Anterior cingulate cortex (tissue), 58 donors: ENCODE measurements around the gene MED25.

ENCODE experiments used
- DNase-seq, 58 donors: peaks; one replicate each; lab custom pipeline; 2025; lab: John Stamatoyannopoulos, UW

MED25 gene

GRCh38 chr19:49795615-49796014 is 22.5 kb upstream of the MED25 start:
- no peak for DNase-seq

GRCh38 chr19:49798574-49798973 is 19.5 kb upstream of the MED25 start:
- DNase-seq: no peak

- no peak for DNase-seq
These were observed 18.8 kb upstream of the MED25 start for GRCh38 chr19:49799271-49799797.

GRCh38 chr19:49799798-49800376 is 18.2 kb upstream of the MED25 start:
- DNase-seq: no peak

GRCh38 chr19:49800771-49801170 is 17.3 kb upstream of the MED25 start:
- DNase-seq: no peak

GRCh38 chr19:49801401-49801888 is 16.6 kb upstream of the MED25 start:
- no peak for DNase-seq

GRCh38 chr19:49801966-49802661 is 16.0 kb upstream of the MED25 start:
- peak; percentile 49 to 96 (median 85) for DNase-seq

- no peak for DNase-seq
These were observed 15.1 kb upstream of the MED25 start for GRCh38 chr19:49802836-49803528.

GRCh38 chr19:49803529-49803856 is 14.6 kb upstream of the MED25 start:
- DNase-seq: no peak

- no peak for DNase-seq
These were observed 12.1 kb upstream of the MED25 start for GRCh38 chr19:49805822-49806619.

GRCh38 chr19:49806620-49806959 is 11.5 kb upstream of the MED25 start:
- no peak for DNase-seq

GRCh38 chr19:49807058-49807903 is 10.8 kb upstream of the MED25 start:
- no peak for DNase-seq

GRCh38 chr19:49807904-49808675 is 10.0 kb upstream of the MED25 start:
- DNase-seq: no peak

GRCh38 chr19:49808711-49809159 is 9.4 kb upstream of the MED25 start:
- DNase-seq: peak in 57 of 58 donors; percentile 16 to 93 (median 79)

- DNase-seq: peak in 48 of 58 donors; percentile 8 to 79 (median 44)
These were observed 8.7 kb upstream of the MED25 start for GRCh38 chr19:49809160-49809940.

- DNase-seq: no peak
These were observed 8.1 kb upstream of the MED25 start for GRCh38 chr19:49809941-49810389.

GRCh38 chr19:49811328-49811727 is 6.8 kb upstream of the MED25 start:
- DNase-seq: no peak

GRCh38 chr19:49812452-49812996 is 5.6 kb upstream of the MED25 start:
- no peak for DNase-seq
